HG03520 (cell line): ENCODE results near the gene BCAS4.
"Not testable (repeated sequence)": the region's sequence is repeated elsewhere in the genome, so short reads cannot be mapped to it uniquely, and the experiment has no call there.

Source experiments
- ATAC-seq: cut with Tn5 transposase; IDR thresholded peaks from one replicate; pipeline ENCODE4 v1.9.1; 2021; ENCODE audit warnings: mild to moderate bottlenecking, moderate library complexity; ENCODE audit not compliant: unreplicated experiment

BCAS4 gene

DNA sequence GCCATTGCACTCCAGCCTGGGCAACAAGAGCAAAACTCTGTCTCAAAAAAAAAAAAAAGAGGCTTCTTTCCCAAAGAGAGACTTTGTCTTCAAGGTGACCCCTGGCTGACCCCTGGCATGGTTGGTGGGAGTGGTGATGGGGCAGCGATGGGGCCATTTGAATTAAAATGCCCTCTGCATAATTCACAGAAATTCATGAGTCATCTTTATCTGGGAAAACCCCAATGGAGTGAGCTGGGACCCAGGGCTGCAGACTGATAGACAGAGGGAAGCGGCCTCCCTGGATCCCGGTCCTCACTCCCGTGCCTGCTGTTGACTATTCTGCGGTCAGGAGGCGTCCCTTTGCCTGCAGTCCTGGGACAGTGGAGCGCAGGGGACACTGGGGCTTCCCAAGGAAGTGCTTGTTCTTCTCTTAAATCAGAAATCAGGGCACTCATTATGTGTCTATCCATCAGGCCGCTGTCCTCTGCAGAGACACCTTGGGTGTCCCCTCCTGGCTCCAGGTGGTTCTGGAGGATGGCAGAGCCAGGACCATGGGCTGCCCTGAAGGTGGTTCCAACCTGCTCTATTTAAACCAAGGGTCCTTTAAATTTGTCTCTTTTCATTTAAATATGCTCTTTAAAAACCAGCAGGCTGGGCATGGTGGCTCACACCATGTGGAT is 23.3 kb upstream of the BCAS4 start:
- ATAC-seq: not testable (repeated sequence)

GRCh38 chr20:50772420-50773185 is 22.3 kb upstream of the BCAS4 start:
- no peak for ATAC-seq

- no peak for ATAC-seq
These were observed 20.3 kb upstream of the BCAS4 start for GRCh38 chr20:50774515-50774914.

GRCh38 chr20:50776122-50776817 is 18.6 kb upstream of the BCAS4 start:
- no peak for ATAC-seq

DNA sequence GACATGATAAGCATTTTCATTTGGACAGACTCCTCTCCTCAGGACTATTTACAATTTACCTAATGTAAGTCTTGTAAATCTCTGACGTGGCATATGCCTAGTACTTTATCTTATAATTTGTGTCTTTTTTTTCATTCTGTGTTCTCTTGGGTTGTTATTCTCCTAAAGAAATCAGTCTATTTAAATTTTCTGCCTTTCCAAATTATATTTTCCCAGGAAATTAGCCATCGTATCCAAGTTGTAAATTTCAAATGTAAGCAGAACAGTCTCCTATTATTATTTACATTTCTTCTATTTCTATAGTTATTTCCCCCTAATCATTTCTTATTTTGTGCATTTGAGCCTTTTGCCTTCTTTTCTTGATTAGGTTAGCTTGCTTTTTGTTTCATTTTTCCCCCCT is 17.5 kb upstream of the BCAS4 start:
- ATAC-seq: no peak

DNA sequence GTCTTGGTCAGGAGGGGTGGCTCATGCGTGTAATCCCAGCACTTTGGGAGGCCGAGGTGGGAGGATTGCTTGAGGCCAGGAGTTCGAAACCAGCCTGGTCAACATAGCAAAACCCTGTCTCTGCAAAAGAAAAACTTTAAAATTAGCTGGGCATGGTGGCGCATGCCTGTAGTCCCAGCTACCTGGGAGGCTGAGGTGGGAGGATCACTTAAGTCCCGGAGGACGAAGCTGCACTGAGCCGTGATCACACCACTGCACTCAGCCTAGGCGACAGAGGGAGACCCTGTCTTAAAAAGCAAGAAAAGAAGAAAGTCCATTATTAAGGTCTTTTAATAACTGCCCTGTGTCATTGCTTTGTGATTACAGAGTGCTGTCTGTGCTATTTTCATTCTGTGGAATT is 15.9 kb upstream of the BCAS4 start:
- not testable (repeated sequence) for ATAC-seq

- ATAC-seq: no peak
These were observed 11.5 kb upstream of the BCAS4 start for GRCh38 chr20:50783390-50783789.

DNA sequence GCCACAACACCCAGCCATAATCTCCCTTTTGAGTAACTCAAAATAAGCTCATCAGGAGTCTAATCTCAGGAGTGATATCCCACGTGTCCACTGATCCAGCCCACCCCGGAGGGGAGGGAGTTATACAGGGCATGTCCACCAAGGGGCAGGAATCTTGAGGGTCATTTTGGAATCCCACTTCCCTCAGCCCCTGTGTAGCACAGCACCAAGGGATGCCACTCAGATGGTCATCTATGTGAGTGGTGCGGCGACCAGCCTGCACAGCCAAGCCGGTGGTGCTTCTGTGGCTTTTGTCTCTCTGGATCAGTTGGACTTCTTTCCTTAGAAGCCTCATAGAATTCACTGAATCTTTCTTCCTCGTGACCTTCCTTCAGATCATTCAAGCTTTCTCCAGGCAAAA is 11.0 kb upstream of the BCAS4 start:
- ATAC-seq: no peak

GRCh38 chr20:50784464-50784863 is 10.4 kb upstream of the BCAS4 start:
- ATAC-seq: no peak

DNA sequence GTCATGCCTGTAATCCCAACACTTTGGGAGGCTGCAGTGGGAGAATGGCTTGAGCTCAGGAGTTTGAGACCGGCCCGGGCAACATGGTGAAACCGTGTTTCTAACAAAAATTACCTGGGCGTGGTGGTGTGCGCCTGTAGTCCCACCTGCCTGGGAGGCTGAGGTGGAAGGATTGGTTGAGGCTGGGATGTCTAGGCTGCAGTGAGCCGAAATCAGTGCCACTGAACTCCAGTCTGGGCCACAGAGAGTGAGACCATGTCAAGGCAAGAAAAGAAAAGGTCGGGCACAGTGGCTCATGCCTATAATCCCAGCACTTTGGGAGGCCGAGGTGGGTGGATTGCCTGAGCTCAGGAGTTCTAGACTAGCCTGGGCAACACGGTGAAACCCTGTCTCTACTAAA is 8.2 kb upstream of the BCAS4 start:
- no peak for ATAC-seq

DNA sequence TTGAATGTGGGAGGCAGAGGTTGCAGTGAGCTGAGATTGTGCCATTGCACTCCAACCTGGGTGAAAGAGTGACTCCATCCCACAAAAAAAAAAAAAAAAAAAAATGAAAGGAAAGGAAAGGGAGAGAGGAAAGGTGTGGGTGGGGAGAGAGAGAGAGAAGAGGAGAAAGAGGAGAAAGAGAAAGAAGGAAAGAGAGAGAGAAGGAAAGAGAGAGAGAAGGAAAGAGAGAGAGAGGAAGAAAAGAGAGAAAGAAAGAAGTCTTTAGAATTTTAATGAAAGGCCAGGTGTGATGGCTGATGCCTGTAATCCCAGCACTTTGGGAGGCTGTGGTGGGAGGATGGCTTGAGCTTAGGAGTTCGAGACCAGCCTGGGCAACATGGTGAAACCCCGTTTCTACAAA is 7.7 kb upstream of the BCAS4 start:
- ATAC-seq: no peak

DNA sequence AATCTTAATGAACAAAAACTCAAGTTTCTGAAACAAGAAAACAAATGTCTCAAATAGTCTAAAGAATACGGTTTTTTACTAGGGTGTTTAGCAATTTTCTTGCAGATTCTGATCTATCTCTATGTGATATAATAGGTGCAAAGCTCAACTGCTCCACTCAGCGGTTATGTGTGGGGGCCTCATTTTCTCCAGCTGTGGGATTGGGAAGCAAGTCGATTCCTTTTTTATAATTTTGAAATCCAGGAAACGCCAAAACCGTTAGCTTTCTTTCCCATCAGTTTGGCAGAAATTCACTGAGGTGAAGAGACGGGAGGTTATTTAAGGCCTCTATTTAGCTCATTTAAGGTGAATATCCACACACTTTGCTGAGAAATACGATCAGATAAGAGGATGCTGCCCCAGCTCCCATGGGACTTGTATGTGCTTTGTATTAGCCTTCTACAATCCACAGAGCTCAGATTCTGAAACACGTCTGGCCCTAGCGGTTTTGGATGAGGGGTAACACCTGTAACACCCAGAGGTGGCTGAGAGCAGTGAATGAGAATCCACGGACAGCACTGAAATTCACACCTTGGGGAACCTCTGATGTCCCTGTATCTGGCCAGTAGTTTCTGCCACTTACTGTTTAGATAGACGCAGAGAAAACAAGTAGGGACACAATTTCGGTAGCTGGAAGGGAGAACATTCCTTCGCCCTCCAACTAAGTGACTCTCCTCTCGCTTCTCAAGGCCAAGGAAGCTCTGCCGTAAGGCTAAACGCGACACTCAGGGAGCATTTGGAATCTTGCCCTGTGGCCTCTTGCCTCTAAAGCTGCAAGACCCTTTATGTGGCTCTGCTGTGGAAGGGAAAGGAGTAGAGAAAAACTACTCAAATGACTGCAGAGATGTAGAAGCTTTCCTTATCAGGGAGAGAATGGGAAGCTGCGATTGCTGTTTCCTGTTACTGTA is 6.5 kb upstream of the BCAS4 start:
- ATAC-seq: no peak

- no peak for ATAC-seq
These were observed 4.8 kb upstream of the BCAS4 start for GRCh38 chr20:50789968-50790650.

GRCh38 chr20:50790651-50791277 is 4.1 kb upstream of the BCAS4 start:
- no peak for ATAC-seq

GRCh38 chr20:50792708-50793574 is 1.9 kb upstream of the BCAS4 start:
- ATAC-seq: no peak

DNA sequence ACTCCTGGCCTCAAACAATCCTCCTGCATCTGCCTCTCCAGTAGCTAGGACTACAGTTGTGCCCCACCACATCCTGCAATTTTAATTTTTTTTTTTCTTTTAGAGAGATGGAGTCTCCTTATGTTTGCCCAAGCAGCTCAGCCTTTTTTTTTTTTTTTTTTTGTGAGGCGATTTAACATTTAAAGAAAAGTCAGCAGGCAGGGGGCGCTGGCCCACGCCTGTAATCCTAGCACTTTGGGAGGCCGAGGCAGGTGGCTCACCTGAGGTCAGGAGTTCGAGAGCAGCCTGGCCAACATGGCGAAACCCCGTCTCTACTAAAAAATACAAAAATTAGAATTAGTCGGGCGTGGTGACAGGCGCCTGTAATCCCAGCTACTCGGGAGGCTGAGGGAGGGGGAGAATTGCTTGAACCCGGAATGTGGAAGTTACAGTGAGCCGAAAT is 1.3 kb upstream of the BCAS4 start:
- not testable (repeated sequence) for ATAC-seq

DNA sequence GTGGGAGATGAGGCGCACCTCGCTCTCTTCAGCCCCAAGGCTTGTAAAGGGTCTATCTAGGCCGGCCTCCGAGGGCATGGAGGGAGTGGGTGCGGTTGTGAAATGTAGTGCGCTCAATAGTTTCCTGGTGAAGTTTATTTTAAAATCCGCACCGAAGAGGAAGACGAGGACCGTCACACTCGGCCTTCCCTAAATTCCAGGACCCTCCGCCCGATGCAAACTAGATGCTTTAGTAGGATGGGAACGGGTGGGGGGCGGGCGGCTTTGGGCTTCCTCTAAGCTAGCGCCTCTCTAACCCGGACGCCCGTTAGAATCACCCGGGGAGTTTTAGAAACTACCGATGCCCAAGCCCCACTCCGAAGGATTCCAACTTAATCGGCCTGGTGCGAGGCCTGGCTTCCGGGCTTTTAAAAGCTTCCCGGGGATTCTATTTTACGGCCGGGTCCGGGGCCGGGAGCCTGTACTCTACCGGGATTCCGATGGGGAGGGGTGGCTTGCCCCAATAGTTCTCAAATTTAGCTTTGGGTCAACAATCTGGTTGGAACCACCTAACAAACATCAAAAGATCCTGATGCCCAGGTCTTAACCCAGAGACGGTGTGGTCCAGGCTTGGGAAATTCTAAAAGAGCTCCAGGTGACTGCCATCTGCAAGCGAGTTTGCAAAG is 548 bp upstream of the BCAS4 start:
- no peak for ATAC-seq

GRCh38 chr20:50797142-50797541 is 2.3 kb downstream of the BCAS4 start:
- no peak for ATAC-seq
